ENCODE measurements around the gene CD209. TPM values are rescaled to one million over a fixed set of nuclear protein-coding genes. Genes with fewer than 3 reads are reported as not detected.

The CD209 gene
- total RNA-seq, 1 donor from 2014 or later, result not detected

GRCh38 chr19:7715671-7716070, 31.7 kb downstream of the CD209 start:
- Histone ChIP-seq H3K4me1 (no peaks in the 10 kb centered on the region), H3K9me3 (ENCODE audit: low read depth) (no peaks in the 10 kb centered on the region), H3K4me3 (no peak overlapping the region), H3K27me3 (no peaks in the 10 kb centered on the region), H3F3A (ENCODE audit: low read depth) (no peaks in the 10 kb centered on the region), H3K4me2 (no peak overlapping the region), H3K79me2 (ENCODE audit: low read depth) (no peaks in the 10 kb centered on the region), H3K36me3 (no peaks in the 10 kb centered on the region), H2AFZ (replicated peaks) (no peak overlapping the region), H4K20me1 (ENCODE audit: low read depth) (no peaks in the 10 kb centered on the region), H3K27ac (no peak overlapping the region), H3K9ac (no peak overlapping the region)
- Mint-ChIP-seq H3K9me3 (no peaks in the 10 kb centered on the region), H3K4me1 (peaks cover 3% of the 10 kb centered on the region), H3K4me3 (no peak overlapping the region), H3K27ac (no peak overlapping the region), H3K36me3 (no peaks in the 10 kb centered on the region), H3K27me3 (ENCODE audit: insufficient read depth, low read depth) (peaks cover 7% of the 10 kb centered on the region)
- TF ChIP-seq EZH2 (IDR thresholded peaks at IDR 0.05) (no peak), EZH2phosphoT487 (IDR thresholded peaks at IDR 0.05) (no peak)
- TF ChIP-seq, protein P1, sequence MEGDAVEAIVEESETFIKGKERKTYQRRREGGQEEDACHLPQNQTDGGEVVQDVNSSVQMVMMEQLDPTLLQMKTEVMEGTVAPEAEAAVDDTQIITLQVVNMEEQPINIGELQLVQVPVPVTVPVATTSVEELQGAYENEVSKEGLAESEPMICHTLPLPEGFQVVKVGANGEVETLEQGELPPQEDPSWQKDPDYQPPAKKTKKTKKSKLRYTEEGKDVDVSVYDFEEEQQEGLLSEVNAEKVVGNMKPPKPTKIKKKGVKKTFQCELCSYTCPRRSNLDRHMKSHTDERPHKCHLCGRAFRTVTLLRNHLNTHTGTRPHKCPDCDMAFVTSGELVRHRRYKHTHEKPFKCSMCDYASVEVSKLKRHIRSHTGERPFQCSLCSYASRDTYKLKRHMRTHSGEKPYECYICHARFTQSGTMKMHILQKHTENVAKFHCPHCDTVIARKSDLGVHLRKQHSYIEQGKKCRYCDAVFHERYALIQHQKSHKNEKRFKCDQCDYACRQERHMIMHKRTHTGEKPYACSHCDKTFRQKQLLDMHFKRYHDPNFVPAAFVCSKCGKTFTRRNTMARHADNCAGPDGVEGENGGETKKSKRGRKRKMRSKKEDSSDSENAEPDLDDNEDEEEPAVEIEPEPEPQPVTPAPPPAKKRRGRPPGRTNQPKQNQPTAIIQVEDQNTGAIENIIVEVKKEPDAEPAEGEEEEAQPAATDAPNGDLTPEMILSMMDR (IDR thresholded peaks at IDR 0.05), result no peak
- no peak for DNase-seq (ENCODE audit: low spot score)

DNA sequence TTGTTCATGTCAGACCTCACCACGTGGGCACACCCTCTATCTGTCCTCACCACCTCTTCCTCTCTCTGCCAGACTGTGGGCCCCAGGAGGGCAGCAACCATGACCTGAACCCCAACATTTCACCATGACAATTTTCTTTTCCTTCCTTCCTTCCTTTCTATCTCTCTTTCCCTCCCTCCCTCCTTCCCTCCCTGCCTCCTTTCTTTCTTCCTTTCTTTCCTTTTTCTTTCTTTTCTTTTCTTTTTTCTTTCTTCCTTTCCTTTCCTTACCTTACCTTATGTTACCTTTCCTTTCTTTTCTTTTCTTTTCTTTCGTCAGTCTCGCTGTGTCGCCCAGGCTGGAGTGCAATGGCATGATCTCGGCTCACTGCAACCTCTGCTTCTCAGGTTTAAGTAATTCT, 36.7 kb downstream of the CD209 start:
- H3K36me3 Mint-ChIP-seq, result no peaks in the 10 kb centered on the region
- Histone ChIP-seq H3K4me2 (no peak overlapping the region), H3K27me3 (no peaks in the 10 kb centered on the region), H2AFZ (replicated peaks) (no peak overlapping the region), H3K79me2 (ENCODE audit: low read depth) (no peaks in the 10 kb centered on the region), H3K27ac (no peak overlapping the region), H3K9me3 (ENCODE audit: low read depth) (no peaks in the 10 kb centered on the region), H3K36me3 (no peaks in the 10 kb centered on the region), H3K4me3 (no peak overlapping the region), H3K4me1 (no peaks in the 10 kb centered on the region), H3F3A (ENCODE audit: low read depth) (no peaks in the 10 kb centered on the region), H4K20me1 (ENCODE audit: low read depth) (no peaks in the 10 kb centered on the region), H3K9ac (no peak overlapping the region)
- DNase-seq (ENCODE audit: low spot score), result no peak
- H3K4me3 Mint-ChIP-seq, result no peak overlapping the region
- no peaks in the 10 kb centered on the region for H3K9me3 Mint-ChIP-seq
- no peak overlapping the region for H3K27ac Mint-ChIP-seq
- H3K4me1 Mint-ChIP-seq, result no peaks in the 10 kb centered on the region
- TF ChIP-seq, protein P1 (IDR thresholded peaks at IDR 0.05), result no peak
- TF ChIP-seq EZH2 (IDR thresholded peaks at IDR 0.05) (no peak), EZH2phosphoT487 (IDR thresholded peaks at IDR 0.05) (no peak)
- peaks cover 12% of the 10 kb centered on the region for H3K27me3 Mint-ChIP-seq (ENCODE audit: insufficient read depth, low read depth)

- Histone ChIP-seq H4K20me1 (ENCODE audit: low read depth) (no peaks in the 10 kb centered on the region), H3K36me3 (no peaks in the 10 kb centered on the region), H3K79me2 (ENCODE audit: low read depth) (no peaks in the 10 kb centered on the region), H3K4me3 (no peak overlapping the region), H3K4me1 (no peaks in the 10 kb centered on the region), H3K27me3 (no peaks in the 10 kb centered on the region), H3K4me2 (no peak overlapping the region), H3K27ac (no peak overlapping the region), H3F3A (ENCODE audit: low read depth) (no peaks in the 10 kb centered on the region), H3K9ac (no peak overlapping the region), H3K9me3 (ENCODE audit: low read depth) (no peaks in the 10 kb centered on the region), H2AFZ (replicated peaks) (no peak overlapping the region)
- Mint-ChIP-seq H3K36me3 (no peaks in the 10 kb centered on the region), H3K27ac (no peak overlapping the region), H3K4me3 (no peak overlapping the region), H3K4me1 (no peaks in the 10 kb centered on the region), H3K27me3 (ENCODE audit: insufficient read depth, low read depth) (peaks cover 13% of the 10 kb centered on the region), H3K9me3 (no peaks in the 10 kb centered on the region)
- no peak for DNase-seq (ENCODE audit: low spot score)
- TF ChIP-seq EZH2 (IDR thresholded peaks at IDR 0.05), result no peak
- TF ChIP-seq EZH2phosphoT487 (IDR thresholded peaks at IDR 0.05), result no peak
- TF ChIP-seq, protein P1 (IDR thresholded peaks at IDR 0.05), result no peak
Measured at GRCh38 chr19:7709932-7710460, 37.3 kb downstream of the CD209 start.

Measured in neural progenitor cell (in vitro differentiated cells).